ENCODE data around the gene LRRC28. TPM values are rescaled to one million over a fixed set of nuclear protein-coding genes. Genes with fewer than 3 reads are reported as not detected.

The LRRC28 gene
- total RNA-seq, 3 donors from 2014 or later (not counting 1 experiment from before 2014, with no cell fraction given), result 18.2 to 20.9 (median 18.7) TPM

- Histone ChIP-seq H3K27ac (ENCODE audit: low read length) (no peak overlapping the region), H3K4me1 (ENCODE audit: control insufficient read depth, insufficient read depth, low read length) (no peaks in the 10 kb centered on the region), H3K27me3 (ENCODE audit: control insufficient read depth, insufficient read depth, low read length) (no peaks in the 10 kb centered on the region), H3K4me3 (ENCODE audit: low read length) (no peak overlapping the region), H3K9me3 (ENCODE audit: control insufficient read depth, insufficient read depth, low read length) (no peaks in the 10 kb centered on the region), H3K36me3 (ENCODE audit: control insufficient read depth, insufficient read depth, low read length) (no peaks in the 10 kb centered on the region)
- intact Hi-C loops (cut with micrococcal nuclease), result no loop called here
- DNase-seq (no peak), ATAC-seq (no peak)
- H3K27ac Mint-ChIP-seq, result no peak overlapping the region
- peaks cover 5% of the 10 kb centered on the region in 2 donors for H3K4me1 Mint-ChIP-seq
- 100% methylated on average over 2 of the region's 3 CpGs for WGBS (ENCODE audit: insufficient coverage)
- H3K9me3 Mint-ChIP-seq, result no peaks in the 10 kb centered on the region
- no peaks in the 10 kb centered on the region for H3K36me3 Mint-ChIP-seq
- no peak for TF ChIP-seq CTCF (IDR thresholded peaks at IDR 0.05)
- H3K4me3 Mint-ChIP-seq, result no peak overlapping the region
- no peaks in the 10 kb centered on the region for H3K27me3 Mint-ChIP-seq (ENCODE audit: low read depth in 2 of 2)
Observed at GRCh38 chr15:99265541-99266070, 14.3 kb downstream of the LRRC28 start.

DNA sequence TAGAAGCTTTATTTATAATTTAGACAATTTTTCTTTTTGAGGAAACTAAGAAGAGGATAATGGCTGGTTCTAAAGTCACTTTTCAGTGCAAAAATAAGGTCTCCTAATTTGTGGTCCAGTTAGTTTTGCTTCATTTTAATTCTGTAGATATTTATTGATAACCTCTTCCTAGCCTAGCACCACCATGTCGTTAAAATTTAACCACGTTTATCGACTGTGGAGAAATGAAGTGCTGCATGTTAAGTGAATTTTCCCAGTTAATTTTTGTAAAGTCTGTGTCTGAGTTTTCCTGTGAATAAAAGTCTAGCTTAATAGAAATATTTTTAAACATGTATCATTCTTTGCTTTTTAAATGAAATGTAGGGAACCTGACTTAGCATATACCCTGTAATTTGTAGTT, 16.7 kb downstream of the LRRC28 start:
- no peaks in the 10 kb centered on the region for H3K9me3 ChIP-seq (ENCODE audit: control insufficient read depth, insufficient read depth, low read length)
- H3K36me3 ChIP-seq (ENCODE audit: control insufficient read depth, insufficient read depth, low read length), result no peaks in the 10 kb centered on the region
- no peak for DNase-seq
- H3K4me3 Mint-ChIP-seq, result no peak overlapping the region
- no peak for ATAC-seq
- no peak overlapping the region for H3K4me3 ChIP-seq (ENCODE audit: low read length)
- intact Hi-C loops (cut with micrococcal nuclease), result no loop called here
- no peaks in the 10 kb centered on the region for H3K27me3 Mint-ChIP-seq (ENCODE audit: low read depth in 2 of 2)
- no peak for TF ChIP-seq CTCF (IDR thresholded peaks at IDR 0.05)
- no CpG with 5 or more reads among the region's 3 CpGs for WGBS (ENCODE audit: insufficient coverage)
- no peaks in the 10 kb centered on the region for H3K36me3 Mint-ChIP-seq
- H3K27ac Mint-ChIP-seq, result no peak overlapping the region
- no peaks in the 10 kb centered on the region for H3K9me3 Mint-ChIP-seq
- H3K4me1 Mint-ChIP-seq, result peaks cover 5% of the 10 kb centered on the region in 2 donors
- H3K27me3 ChIP-seq (ENCODE audit: control insufficient read depth, insufficient read depth, low read length), result no peaks in the 10 kb centered on the region
- H3K27ac ChIP-seq (ENCODE audit: low read length), result no peak overlapping the region
- H3K4me1 ChIP-seq (ENCODE audit: control insufficient read depth, insufficient read depth, low read length), result no peaks in the 10 kb centered on the region

DNA sequence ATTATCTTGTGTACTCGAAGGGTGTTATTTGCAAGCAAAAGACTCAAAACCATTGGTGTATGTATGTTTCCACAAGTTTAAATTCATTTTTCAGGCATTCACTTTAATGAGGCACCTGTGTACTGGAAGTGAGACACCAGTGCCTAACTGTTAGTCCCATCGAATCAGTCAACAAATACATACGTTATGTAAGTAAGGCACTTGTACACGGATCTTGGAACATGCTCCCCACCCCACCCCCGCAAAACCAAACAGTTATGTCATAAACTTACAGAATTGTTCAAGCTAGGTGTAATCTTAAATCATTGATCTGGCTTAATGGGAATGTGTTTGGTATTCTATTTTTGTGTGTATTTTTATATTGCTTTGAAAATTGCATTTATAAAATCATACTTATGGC, 17.1 kb downstream of the LRRC28 start:
- Mint-ChIP-seq H3K4me3 (no peak overlapping the region), H3K27me3 (ENCODE audit: low read depth in 2 of 2) (no peaks in the 10 kb centered on the region), H3K27ac (no peak overlapping the region), H3K9me3 (no peaks in the 10 kb centered on the region), H3K4me1 (peaks cover 5% of the 10 kb centered on the region in 2 donors), H3K36me3 (no peaks in the 10 kb centered on the region)
- Histone ChIP-seq H3K36me3 (ENCODE audit: control insufficient read depth, insufficient read depth, low read length) (no peaks in the 10 kb centered on the region), H3K4me3 (ENCODE audit: low read length) (no peak overlapping the region), H3K27ac (ENCODE audit: low read length) (no peak overlapping the region), H3K27me3 (ENCODE audit: control insufficient read depth, insufficient read depth, low read length) (no peaks in the 10 kb centered on the region), H3K9me3 (ENCODE audit: control insufficient read depth, insufficient read depth, low read length) (no peaks in the 10 kb centered on the region), H3K4me1 (ENCODE audit: control insufficient read depth, insufficient read depth, low read length) (no peaks in the 10 kb centered on the region)
- ATAC-seq (no peak), DNase-seq (no peak)
- TF ChIP-seq CTCF (IDR thresholded peaks at IDR 0.05), result no peak
- WGBS (ENCODE audit: insufficient coverage), result 94% methylated on average over 5 of the region's 5 CpGs
- intact Hi-C loops (cut with micrococcal nuclease), result no loop called here

DNA sequence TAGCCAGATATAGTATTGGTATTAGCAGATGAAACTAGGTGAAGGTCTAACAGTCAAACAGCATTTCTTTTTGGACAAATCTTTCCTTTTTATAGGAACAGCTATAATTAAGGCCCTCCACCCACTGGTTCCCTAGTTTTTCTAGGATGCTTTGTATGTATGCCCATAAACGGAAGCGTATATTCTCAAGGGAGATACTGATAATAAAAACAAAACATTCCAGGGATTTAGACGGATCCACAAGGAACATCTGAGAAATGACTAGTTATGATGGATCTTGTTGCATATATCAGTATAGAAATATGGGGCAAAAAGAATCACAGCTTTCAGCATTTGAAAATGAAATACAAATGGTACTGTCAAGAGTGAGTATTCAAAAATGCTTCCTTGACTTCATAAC, 22.5 kb downstream of the LRRC28 start:
- intact Hi-C loops (cut with micrococcal nuclease), result loop anchor here (1.0 kb wide), 2 partner anchors 430 to 482 kb away; no protein-coding TSS in a partner anchor
- Mint-ChIP-seq H3K9me3 (no peaks in the 10 kb centered on the region), H3K36me3 (no peaks in the 10 kb centered on the region), H3K4me1 (peaks cover 1% of the 10 kb centered on the region in 2 donors), H3K4me3 (no peak overlapping the region), H3K27ac (no peak overlapping the region), H3K27me3 (ENCODE audit: low read depth in 2 of 2) (no peaks in the 10 kb centered on the region)
- H3K27me3 ChIP-seq (ENCODE audit: control insufficient read depth, insufficient read depth, low read length), result no peaks in the 10 kb centered on the region
- DNase-seq (no peak), ATAC-seq (no peak)
- no peaks in the 10 kb centered on the region for H3K36me3 ChIP-seq (ENCODE audit: control insufficient read depth, insufficient read depth, low read length)
- no peak for TF ChIP-seq CTCF (IDR thresholded peaks at IDR 0.05)
- H3K27ac ChIP-seq (ENCODE audit: low read length), result no peak overlapping the region
- no peak overlapping the region for H3K4me3 ChIP-seq (ENCODE audit: low read length)
- WGBS (ENCODE audit: insufficient coverage), result 95% methylated on average over 3 of the region's 3 CpGs
- H3K9me3 ChIP-seq (ENCODE audit: control insufficient read depth, insufficient read depth, low read length), result no peaks in the 10 kb centered on the region
- H3K4me1 ChIP-seq (ENCODE audit: control insufficient read depth, insufficient read depth, low read length), result no peaks in the 10 kb centered on the region
